ENCODE measurements around the gene EOLA2.
"Not testable (repeated sequence)": the region's sequence is repeated elsewhere in the genome, so short reads cannot be mapped to it uniquely, and the experiment has no call there.

EOLA2 gene

DNA sequence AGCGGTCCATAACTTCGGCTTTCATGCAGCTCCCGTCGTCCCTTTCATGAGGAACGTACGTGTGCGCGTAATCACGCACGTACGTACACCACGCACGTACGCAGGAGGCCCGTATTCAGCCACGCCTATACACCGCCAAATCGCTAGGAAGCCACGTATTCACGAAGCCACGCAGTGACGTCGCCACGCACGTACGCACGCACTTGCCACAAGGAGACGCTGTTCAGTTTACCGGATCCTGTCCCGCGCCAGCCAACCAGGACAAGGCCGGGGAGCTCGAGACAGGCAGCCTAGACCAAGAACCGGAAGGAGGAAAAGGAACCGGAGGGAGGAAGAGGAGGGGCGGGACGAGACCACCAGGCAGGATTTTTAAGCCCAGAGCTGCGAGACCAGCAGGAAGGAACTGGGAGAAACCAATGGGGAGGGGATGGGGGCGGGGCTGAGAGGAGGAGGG lies at the start of gene EOLA2:
Gene EOLA2, minus strand, starts transcription at position 65 of the 454 bp plus-strand sequence. CDS start 4,617 bp downstream, outside the sequence.
- peak; percentile 79 to 86 for DNase-seq (ENCODE audit: low read depth in 2 of 2, low spot score in 1 of 2)

DNA sequence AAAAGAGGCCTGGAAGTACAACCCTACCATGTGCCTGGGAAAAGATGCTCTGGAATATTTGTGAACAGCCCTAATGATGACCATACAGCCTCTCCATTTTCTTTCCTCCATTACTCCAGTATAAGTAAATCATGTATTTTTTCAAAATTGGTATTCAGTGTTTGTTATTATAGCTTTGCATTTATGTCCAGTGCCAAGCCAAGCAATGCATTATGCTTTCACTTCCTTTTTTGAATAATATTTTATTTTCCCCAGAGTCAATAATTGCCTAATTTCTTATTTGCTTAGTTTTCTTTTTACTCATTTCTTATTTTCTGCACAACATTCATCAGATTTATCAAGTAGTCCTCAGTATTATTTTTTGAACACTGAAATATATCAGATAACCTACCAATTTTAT lies 49.3 kb upstream of the EOLA2 start:
- DNase-seq (ENCODE audit: low read depth in 2 of 2, low spot score in 1 of 2) = no peak

DNA sequence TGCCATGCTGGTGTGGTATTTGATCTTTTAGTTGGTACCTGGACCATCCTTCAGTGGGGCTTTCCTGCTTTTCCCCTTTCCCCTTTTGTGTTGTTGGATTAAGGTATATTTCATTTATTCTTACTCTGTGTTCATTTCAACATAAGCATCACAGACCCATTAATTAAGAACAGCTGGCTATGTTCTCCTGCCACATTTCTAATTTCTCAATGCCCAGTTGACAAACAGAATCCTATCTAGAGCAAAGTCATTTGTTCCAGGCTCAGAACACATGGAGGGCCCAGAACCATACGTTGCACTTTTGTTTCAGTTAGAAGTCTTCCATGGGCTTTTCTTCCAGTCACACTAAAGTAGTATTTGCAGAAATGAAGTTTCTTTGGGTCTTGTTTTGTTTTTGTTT lies 46.1 kb upstream of the EOLA2 start:
- no peak for DNase-seq (ENCODE audit: low read depth in 2 of 2, low spot score in 1 of 2)

DNA sequence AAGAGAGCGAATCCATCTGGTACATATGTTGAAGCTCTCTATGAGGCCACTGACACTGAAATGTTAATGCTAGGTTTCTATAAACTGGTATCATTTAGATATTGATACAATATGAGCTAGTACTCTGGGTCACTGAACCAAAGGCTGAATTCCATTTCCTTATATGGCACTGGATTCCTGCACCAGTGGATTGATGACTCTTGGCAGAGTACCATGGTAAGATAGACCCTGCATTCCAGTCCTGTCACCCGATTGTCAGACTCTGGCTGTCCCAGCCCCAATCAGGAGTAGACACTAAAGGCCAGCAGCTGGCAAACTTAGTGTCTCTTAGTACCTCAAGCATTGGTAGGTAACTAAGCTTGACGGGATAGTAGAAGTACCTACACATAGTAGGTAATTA lies 44.0 kb upstream of the EOLA2 start:
- no peak for DNase-seq (ENCODE audit: low read depth in 2 of 2, low spot score in 1 of 2)

DNA sequence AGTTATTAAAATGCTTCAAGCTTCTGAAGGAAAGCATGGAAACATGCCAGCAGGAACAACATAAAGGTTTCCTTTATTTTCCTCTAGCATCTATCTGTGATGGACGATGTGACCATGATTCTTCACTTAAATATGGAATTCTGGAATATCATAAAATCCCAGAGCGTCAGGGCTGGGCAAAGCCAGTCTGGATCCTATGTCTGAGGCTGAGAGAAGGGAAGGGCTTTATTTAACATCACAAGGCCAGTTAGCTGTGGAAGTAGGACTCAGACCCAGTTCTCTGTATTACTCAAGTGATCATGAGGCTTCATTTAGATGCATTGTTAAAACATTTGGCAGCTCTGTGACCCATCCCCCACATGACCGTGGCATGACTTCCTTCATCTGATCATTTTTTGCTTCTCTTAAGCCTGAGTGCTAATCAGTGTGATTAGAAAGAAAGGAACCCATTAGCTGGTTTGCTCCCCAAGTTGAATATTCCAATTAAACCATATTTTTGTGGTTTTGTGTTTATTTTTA lies 40.9 kb upstream of the EOLA2 start:
- DNase-seq (ENCODE audit: low read depth in 2 of 2, low spot score in 1 of 2) = no peak

DNA sequence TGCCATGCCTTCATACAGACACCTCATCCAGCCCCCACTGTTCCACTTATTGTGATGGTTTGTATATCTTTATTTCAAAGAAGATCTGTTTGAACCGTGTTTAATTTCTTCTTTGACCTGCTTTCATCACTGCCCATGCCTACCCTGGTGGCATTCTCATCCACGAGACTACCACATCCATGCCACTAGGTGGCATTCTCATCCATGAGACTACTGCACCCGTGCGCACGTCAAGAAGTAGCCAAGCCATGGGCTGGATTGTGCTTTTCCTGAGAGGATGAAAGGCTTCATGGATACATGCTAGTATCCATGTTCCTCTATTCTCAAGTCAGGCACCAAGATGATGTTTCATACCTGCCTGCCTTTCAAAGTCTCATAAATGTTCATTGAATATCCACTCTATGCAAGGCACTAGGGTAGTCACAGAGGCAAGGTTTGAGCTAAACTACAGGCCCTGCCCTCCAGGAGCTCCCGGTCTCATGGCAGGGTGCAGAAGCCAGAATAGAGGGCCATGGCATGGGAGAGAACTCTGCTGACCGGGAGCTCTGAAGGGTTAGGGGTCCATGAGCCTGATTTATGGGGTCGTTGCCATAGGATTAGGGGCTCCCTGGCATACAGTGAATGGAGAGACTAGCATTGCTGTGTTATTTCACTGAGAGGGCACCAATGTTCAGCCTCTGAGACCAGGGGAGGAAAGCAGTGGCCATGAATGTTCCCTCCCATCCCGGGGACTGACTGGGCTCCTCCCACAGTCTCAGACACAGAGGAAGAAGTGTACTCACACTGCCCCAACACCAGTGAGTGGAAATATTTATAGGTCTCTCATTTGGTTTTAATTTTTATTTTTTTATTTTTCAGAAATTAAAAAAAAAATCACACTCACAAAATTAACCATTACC lies 24.8 kb upstream of the EOLA2 start:
- no peak for DNase-seq (ENCODE audit: low read depth in 2 of 2, low spot score in 1 of 2)

DNA sequence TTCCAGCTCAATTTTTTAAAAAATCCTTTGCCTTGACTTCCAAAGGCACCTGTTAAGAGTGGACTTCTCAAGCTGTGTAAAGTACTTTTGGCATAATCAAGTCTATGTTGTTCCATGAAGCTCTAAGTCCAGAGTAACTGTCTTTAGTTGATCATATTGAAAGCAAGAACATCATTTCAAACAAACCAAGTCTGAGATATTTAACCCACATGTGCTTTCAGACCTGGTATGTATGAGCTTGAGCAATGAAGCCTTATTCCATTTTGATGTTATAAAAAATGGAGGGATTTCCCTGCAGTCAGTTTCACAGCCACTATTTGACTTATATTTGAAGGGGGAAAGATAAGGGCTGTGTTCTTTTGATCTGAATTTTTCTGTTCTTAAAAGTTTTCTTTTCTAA lies 23.7 kb upstream of the EOLA2 start:
- DNase-seq (ENCODE audit: low read depth in 2 of 2, low spot score in 1 of 2) = no peak

DNA sequence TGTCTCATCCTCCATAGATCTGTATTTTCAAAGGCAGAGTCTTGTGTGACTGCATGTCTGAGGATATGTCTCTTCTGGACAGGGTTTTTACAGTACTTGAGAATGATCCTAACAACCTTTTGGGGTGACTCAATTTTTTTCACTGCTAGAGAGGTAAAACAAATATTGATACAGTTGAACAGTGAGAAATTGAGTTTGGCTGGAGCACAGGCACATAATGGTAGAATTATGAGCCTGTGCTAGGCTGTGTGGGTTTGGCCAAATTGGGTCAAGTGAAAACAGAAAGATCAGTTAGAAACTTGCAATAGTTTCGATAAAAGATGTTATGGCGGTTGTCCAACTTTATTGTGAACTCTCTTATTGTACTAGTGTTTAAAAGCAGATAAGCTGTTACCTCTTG lies 23.3 kb upstream of the EOLA2 start:
- no peak for DNase-seq (ENCODE audit: low read depth in 2 of 2, low spot score in 1 of 2)

DNA sequence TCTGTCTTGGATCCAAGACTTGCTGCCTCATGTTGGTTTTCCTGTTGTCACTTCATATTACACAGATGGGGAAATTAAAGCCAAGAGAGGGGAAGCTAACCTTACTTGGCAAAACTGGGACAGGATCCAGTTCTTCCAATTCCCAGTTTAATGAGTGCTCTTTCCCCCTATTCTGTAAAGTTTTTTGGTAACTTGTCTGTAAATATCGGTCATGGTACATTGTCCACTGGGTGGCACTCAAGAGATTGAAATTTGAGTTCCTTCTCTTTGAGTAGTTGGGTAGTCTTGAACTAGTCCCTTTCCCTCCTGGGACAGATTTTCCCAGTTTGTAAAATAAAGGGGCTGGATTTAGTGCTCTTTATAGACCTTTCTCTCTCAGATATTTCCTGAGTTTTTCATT lies 12.4 kb upstream of the EOLA2 start:
- DNase-seq (ENCODE audit: low read depth in 2 of 2, low spot score in 1 of 2) = no peak

DNA sequence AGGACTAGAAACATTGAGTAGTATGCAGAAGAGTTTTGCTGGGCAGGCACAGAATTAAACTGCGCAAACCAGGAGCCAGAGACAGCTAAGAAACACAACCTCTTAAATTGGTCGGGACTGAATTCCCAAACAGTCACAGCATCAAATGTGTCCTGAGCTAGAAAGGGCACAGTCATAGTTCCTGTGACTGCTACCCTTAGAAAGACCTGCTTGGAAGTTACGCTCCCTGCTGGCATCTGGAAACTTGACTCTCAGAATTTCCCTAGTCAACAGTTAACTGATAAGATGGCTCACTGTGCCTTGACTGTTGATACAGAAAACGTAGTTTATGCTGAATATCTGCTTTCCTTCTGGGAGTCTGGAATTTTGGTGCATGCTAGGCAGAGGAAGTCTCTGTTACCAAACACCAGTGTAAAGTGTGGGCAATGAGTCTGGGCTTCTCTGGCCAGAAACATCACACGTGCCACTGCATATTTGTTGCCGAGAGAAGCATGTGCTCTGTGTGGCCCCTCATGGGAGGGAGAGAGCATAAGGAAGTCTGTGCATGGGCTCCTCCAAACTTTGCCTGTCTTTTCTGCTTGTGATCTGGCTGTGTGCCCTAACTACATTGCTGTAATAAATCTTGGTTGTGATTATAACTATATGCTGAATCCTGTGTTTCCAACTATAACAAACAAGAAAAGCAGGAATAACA lies 11.6 kb upstream of the EOLA2 start:
- no peak for DNase-seq (ENCODE audit: low read depth in 2 of 2, low spot score in 1 of 2)

DNA sequence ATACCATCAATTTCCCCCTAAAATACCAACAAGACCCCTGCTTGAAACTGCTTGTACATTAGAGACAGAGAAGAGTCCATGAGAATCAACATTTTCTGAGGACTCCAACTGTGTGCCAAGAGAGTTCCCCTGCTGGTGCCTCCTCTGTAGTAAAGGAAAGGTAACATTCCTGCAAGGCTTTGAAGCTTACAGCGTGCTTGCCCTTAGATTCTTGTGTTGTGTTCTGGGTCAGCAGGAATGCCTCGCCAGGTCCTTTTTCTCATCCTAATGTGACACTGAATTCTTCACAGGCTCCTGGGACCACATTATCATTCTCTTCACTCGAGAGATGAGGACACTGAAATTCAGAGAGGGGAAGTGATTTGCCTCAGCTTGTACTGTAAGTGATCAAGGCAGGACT lies 9.7 kb upstream of the EOLA2 start:
- DNase-seq (ENCODE audit: low read depth in 2 of 2, low spot score in 1 of 2) = no peak

DNA sequence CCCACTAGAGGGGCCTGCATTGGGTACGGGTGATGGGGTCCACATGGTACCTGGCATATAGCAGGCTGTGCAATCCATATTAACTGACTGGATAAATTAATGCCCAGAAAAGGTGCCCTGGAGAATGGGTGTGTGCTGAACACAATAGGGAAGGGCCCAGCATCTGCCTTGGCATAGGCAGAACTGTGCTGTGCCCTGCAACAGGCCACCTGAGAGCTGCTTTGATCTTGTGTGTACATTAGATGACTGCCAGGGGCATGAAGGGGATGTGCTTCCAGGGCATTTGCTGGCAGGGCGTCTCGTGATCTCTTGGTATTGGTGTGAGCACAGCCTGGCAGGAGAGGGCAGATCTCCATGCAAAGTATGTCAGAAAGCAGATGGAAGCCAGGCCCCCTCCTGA lies 8.6 kb upstream of the EOLA2 start:
- DNase-seq (ENCODE audit: low read depth in 2 of 2, low spot score in 1 of 2) = not testable (repeated sequence)

DNA sequence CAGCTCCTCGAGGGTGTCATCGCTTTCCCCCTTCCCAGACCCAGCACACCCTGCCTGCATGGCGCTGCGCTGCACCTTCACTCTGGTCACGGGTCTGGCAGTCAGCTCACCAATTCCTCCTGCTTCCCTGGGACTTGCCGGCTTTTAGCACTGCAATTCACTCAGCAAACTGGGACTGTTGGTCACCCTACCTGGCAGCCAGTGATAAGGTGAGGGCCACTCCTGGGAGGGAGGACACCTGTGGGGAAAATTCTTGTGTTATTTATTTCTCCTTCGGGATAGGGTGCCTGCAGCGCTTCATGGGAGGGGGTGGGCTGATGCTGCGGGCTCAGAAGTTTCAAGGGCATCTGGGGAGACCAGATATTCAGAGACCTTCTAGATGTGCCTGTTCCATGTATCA lies 7.5 kb upstream of the EOLA2 start:
- not testable (repeated sequence) for DNase-seq (ENCODE audit: low read depth in 2 of 2, low spot score in 1 of 2)

DNA sequence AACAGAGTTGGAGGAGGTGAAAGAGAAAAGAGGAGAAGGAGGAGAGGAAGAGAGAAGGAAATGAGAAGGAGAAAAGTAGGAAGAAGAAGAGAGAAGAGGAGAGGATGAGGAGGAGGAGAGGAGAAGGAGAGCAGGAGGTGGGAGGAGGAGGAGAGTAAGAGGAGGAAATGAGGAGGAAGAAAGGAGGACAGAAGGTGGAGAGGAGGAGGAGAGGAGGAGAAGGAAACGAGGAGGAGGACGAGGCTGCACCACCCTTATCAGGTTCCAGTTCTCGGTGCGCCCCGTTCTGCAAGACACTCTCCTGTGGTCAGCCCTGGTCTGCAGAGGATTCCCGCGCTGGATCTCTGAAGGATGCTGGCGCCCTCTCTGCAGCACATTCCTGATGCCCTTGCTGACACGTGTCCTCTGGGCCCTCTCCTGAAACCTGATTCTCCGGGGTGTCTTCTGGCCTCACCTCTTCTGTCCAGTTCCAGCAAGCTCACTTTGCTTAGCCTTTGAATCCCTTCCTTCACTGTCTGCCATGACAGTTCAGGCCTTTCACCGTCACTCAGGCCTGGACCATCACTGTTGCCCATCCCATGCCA lies 6.9 kb upstream of the EOLA2 start:
- DNase-seq (ENCODE audit: low read depth in 2 of 2, low spot score in 1 of 2) = not testable (repeated sequence)

DNA sequence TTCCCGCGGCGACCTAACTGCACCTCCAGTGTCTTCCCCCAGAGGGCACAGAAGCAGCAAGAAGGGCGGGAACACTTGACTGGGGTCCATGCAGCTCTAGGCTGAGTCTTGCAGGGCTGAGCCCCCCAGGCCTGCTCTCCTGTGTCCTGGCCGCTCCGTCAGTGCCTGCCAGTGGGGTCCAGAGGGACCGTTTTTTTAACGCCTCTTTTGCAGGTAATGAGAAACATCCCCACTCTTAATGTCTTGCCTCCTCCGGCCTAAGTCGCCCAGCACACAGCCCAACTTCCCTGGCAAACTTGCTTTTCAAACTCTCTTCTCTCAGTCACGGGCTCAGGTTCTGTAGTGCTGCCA lies 2.4 kb upstream of the EOLA2 start:
- DNase-seq (ENCODE audit: low read depth in 2 of 2, low spot score in 1 of 2) = not testable (repeated sequence)

DNA sequence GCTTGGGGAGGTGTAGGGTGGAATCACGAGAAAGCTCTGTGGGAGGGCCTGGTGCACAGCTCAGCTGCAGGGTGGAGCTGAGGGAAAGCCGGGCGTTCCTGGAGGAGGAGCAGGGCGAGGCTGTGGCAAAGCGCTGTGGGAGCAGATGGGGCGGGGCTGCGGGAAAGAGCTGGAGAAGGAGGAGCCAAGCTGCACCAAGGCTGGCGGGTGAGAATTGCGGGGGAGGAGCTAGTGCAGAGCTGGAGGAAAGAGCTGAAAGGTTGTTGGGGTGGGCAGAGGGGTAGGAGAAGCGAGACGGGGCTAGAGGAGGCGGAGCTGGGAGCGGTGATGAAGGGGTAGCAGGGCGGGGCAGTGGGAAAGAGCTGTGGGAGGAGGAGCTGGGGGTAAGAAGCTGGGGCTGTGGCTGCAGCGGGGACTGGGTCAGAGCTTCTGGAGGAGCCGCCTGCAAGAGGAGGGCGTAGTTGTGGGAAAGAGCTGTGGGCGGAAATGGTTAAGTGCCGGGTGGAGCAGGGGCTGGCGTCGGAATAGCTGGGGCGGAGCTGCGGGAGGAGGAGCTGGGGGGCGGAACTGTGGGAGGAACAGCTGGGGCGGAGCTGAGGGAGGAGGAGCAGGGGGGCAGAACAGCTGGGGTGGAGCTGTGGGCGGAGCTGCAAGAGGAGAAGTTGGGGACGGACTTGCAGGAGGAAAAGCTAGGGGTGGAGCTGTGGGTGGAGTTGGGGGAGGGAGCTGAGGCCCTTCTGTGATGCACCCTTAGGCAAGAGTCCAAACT lies 1.8 kb upstream of the EOLA2 start:
- DNase-seq (ENCODE audit: low read depth in 2 of 2, low spot score in 1 of 2) = peak; percentile 70 to 83

DNA sequence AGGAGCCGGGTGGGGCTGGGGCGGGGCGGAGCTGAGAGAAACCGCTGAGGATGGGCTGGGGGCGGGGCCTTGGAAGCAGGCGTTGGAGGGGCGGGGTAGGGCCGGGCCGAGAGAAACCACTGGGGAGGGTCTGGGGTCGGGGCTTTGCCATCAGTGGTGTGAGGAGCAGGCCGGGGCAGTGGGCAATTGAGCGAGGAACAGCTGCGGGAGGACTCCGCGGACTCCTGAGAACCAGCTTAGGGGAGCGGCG lies 1.3 kb upstream of the EOLA2 start:
- DNase-seq (ENCODE audit: low read depth in 2 of 2, low spot score in 1 of 2) = no peak

DNA sequence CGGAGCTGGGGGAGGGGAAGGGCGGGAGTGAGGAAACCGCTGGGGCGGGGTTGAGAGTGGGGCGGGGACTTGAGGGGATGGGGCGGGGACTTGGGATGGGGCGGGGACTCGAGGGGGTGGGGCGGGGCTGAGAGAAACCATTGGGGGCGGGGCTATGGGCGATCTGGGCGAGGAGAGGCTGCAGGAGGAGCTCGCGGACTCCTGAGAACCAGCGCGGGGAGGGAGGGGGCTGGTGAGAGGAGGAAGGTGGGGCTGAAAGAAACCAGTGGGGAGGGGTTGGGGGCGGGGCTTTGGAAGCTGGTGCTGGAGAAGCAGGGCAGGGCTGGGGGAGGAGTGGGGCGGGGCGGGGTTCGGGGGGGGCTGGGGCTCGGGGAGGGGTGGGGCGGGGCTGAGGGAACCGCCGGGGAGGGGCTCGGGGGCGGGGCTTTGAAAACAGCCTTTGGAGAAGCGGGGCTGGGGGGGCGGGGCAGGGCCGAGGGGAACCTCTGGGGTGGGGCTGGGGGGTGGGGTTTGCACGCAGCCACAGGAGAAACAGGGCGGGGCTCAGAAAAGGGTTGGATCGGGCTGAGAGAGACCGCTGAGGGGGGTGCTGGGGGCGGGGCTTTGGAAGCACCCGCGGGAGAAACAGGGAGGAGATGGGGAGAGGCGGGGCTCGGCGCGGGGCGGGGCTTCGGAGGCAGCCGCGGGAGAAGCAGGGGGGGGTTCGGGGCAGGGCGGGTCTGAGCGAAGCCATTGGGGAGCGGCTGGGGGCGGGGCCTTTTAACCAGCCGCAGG lies 777 bp upstream of the EOLA2 start:
- peak; percentile 72 to 81 for DNase-seq (ENCODE audit: low read depth in 2 of 2, low spot score in 1 of 2)

DNA sequence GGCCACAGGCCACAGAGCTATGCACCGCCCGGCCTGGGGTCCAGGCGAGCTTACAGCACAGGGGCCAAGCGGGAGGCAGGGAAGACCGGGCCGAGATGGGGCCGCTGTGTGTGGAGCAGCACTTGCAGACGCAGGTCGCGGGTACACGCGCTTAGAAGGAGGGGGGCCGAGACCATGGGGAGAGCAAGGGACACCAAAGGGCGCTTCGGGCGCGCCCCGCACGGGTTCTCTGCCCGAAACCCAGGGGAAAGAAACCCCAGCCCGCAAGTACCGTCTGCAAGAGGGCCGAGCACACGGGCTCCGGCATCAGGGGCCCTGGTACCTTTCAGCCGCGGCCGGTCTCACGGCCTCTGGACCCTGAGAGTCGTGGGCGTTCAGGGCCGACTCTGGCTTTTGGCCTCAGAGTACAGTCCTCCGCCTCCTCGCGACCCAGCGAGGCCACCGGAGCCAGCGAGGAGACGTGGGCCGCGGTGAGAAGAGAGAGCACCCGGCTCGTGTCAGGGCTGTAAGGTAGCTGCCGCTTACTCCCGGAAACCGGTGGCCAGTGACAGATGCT lies 342 bp downstream of the EOLA2 start:
- DNase-seq (ENCODE audit: low read depth in 2 of 2, low spot score in 1 of 2) = no peak

DNA sequence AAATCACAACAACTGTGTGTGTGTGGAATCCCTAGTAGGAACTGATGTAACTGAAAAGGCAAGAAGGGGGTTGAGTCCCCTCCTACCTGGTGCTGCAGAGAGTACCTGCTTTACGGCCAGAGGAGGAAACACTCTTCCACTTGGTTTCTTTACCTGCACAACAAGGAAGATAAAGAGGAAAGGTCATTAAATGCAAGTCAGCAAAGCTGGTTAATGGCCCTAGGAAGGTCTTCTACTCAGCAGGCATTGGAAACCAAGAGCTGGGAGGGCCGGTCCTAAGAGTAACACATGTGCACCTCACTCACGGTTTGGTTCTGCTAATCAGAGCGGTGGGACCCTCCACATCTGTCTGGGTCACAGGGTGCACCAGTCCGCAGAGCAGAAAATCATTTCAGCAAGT lies 963 bp downstream of the EOLA2 start:
- not testable (repeated sequence) for DNase-seq (ENCODE audit: low read depth in 2 of 2, low spot score in 1 of 2)

Data from stimulated activated CD8-positive, alpha-beta memory T cell treated with anti-CD3 and anti-CD28 coated beads, Interleukin-4, amount 100 ng/mL, for 4 hours (primary cell).